HepG2 (cell line): ENCODE data around the gene NLGN2. TPM values are rescaled to one million over a fixed set of nuclear protein-coding genes. Genes with fewer than 3 reads are reported as not detected.

ENCODE experiments used
- ARHGAP35 ChIP-seq: sonication (generic); formaldehyde crosslinking; IDR thresholded peaks from 2 replicates; pipeline ENCODE4 v1.9.0; 2022; ENCODE audit warnings: mild to moderate bottlenecking, inconsistent platforms, moderate library complexity, missing genetic modification reagents, borderline replicate concordance
- DMAP1 ChIP-seq: IDR thresholded peaks from 2 replicates; pipeline ENCODE4 v1.6.1; 2016
- IRF2 ChIP-seq: IDR thresholded peaks from 2 replicates; pipeline ENCODE4 v1.6.1; 2018; ENCODE audit warnings: missing genetic modification reagents, missing compliant biosample characterization
- KLF13 ChIP-seq: sonication (generic); formaldehyde crosslinking; IDR thresholded peaks from 2 replicates; pipeline ENCODE4 v1.4.0; 2020; ENCODE audit warnings: mild to moderate bottlenecking, missing genetic modification reagents
- RBFOX2 ChIP-seq: fragments of 200-400 bp; formaldehyde crosslinking; IDR thresholded peaks from 2 replicates; pipeline ENCODE4 v1.6.1; 2017; ENCODE audit warnings: low read depth, mild to moderate bottlenecking, low read length
- RFXAP ChIP-seq: sonication (generic); formaldehyde crosslinking; IDR thresholded peaks from 2 replicates; pipeline ENCODE4 v1.4.0; 2020; ENCODE audit warnings: missing genetic modification reagents, borderline replicate concordance
- RNF2 ChIP-seq: fragments of 450-650 bp; conservative IDR thresholded peaks from 2 replicates; pipeline ENCODE4 v1.6.1; 2016; ENCODE audit warnings: low read depth
- SOX13 ChIP-seq, 3 experiments: fragments of 450-650 bp in 1 of 3; sonication (generic) in 1 of 3; formaldehyde crosslinking in 1 of 3; IDR thresholded peaks in 2 of 3; conservative IDR thresholded peaks in 1 of 3; 2 replicates each; pipeline versions ENCODE4 v1.5.0 to v1.6.1; 2016 to 2020; ENCODE audit warnings: antibody characterized with exemption in 1 of 3, mild to moderate bottlenecking in 1 of 3, missing compliant biosample characterization in 1 of 3, missing genetic modification reagents in 1 of 3, moderate library complexity in 1 of 3
- SRY ChIP-seq: sonication (generic); formaldehyde crosslinking; IDR thresholded peaks from 2 replicates; pipeline ENCODE4 v1.8.0; 2022; ENCODE audit warnings: mild to moderate bottlenecking, missing genetic modification reagents
- TCF12 ChIP-seq, 2 experiments: fragments of 450-650 bp in 1 of 2; sonication (generic) in 1 of 2; formaldehyde crosslinking in 1 of 2; IDR thresholded peaks; 2 replicates each; pipeline versions ENCODE4 v1.6.1 to v1.8.0; 2017 to 2022; ENCODE audit warnings: antibody characterized with exemption in 1 of 2, mild to moderate bottlenecking in 1 of 2, missing genetic modification reagents in 1 of 2, moderate library complexity in 1 of 2
- ZNF10 ChIP-seq: sonication (generic); formaldehyde crosslinking; IDR thresholded peaks from 2 replicates; pipeline ENCODE4 v1.4.0; 2020; ENCODE audit warnings: mild to moderate bottlenecking, low read depth, missing genetic modification reagents, borderline replicate concordance
- ZNF253 ChIP-seq: sonication (generic); formaldehyde crosslinking; IDR thresholded peaks from 2 replicates; pipeline ENCODE4 v1.8.0; 2022; ENCODE audit warnings: mild to moderate bottlenecking, missing genetic modification reagents, borderline replicate concordance
- ZNF430 ChIP-seq: sonication (generic); formaldehyde crosslinking; IDR thresholded peaks from 2 replicates; pipeline ENCODE4 v1.9.0; 2021; ENCODE audit warnings: mild to moderate bottlenecking, missing genetic modification reagents
- ZNF441 ChIP-seq: sonication (generic); formaldehyde crosslinking; IDR thresholded peaks from 2 replicates; pipeline ENCODE4 v1.7.0; 2021; ENCODE audit warnings: missing genetic modification reagents, borderline replicate concordance
- ZNF629 ChIP-seq: sonication (generic); formaldehyde crosslinking; conservative IDR thresholded peaks from 2 replicates; pipeline ENCODE4 v1.5.0; 2020; ENCODE audit warnings: missing genetic modification reagents
- ZNF652 ChIP-seq: IDR thresholded peaks from 2 replicates; pipeline ENCODE4 v1.6.1; 2016; ENCODE audit warnings: low read depth, borderline replicate concordance
- polyA plus RNA-seq, 8 experiments: library from polyadenylated mRNA; depleted of rRNA in 3 of 8; stranded (reverse) in 7 of 8; unstranded in 1 of 8; fragments of >200 nt; fragmentation: Illumina TruSeq in 4 of 8; extraction: Trizol in 4 of 8; gene quantifications; 2 replicates each; pipeline versions ENCODE4 v1.2.1 to v1.2.3, GENCODE V29; 2011 to 2016; ENCODE audit warnings: low read depth in 4 of 8, missing spikeins in 1 of 8, mixed read lengths in 1 of 8; ENCODE audit not compliant: insufficient read depth in 1 of 8
- total RNA-seq, 5 experiments: library from RNA; depleted of rRNA; stranded (reverse); fragments of >200 nt; fragmentation: Illumina TruSeq; extraction: Trizol; gene quantifications; 2 replicates each; pipeline ENCODE4 v1.2.3, GENCODE V29; 2016; ENCODE audit warnings: low read depth in 1 of 5
- TF ChIP-seq, protein P1 (sequence below): sonication (generic); formaldehyde crosslinking; IDR thresholded peaks from 2 replicates; pipeline ENCODE4 v1.4.0; 2020; ENCODE audit warnings: missing genetic modification reagents, borderline replicate concordance
- TF ChIP-seq, protein P2 (sequence below): fragments of 450-650 bp; IDR thresholded peaks from 2 replicates; pipeline ENCODE4 v1.6.1; 2016
- TF ChIP-seq, protein P3 (sequence below): sonication (generic); formaldehyde crosslinking; IDR thresholded peaks from 2 replicates; pipeline ENCODE4 v1.4.0; 2020; ENCODE audit warnings: mild to moderate bottlenecking, low read depth, missing genetic modification reagents
- TF ChIP-seq, protein P4 (sequence below): sonication (generic); formaldehyde crosslinking; IDR thresholded peaks from 2 replicates; pipeline ENCODE4 v1.5.1; 2020; ENCODE audit warnings: missing genetic modification reagents, mild to moderate bottlenecking, borderline replicate concordance

NLGN2 gene
- total and polyA plus RNA-seq, 2 of the 13 experiments (the other 11 are each of a cell fraction or from before 2014, with no cell fraction given): 1.9 to 11.0 TPM

DNA sequence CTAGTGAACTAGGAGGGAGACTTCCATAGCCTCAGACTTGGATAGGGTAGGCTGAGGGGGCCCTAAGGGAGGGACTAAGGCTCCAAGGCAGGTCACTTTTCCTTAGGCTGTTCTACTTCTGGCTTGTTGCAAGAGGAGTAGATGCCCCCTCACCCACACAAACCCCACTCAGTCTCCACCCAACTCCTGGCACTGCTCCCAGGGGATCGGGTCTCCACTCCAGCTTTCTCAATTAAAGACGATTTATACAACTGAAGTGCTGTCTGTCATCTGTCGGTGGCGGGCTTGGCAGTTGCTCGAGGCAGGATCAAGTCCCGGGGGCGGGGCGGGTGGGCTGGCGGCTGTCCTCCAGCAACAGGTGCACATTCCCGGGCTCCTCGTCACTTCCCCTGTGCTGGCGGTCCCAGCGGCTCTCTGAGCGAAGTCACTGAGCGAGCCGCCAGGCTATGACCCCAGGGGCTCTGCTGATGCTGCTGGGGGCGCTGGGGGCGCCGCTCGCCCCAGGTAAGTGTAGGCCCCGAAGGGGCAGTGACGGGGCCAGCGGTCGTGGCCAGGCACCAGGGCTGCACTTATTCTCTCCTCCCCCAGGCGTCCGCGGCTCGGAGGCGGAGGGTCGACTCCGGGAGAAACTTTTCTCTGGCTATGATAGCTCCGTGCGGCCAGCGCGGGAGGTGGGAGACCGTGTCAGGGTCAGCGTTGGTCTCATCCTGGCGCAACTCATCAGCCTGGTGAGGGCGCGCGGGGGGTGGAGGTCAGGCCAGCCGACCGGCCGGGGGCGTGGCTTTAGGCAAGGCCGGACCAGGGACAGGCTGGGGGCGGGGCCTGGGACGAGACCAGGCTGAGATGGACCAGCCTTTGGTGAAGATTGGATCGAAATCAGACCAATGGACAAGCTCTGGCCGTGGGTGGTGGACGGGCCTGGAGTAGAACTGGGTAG is 37.3 kb downstream of the NLGN2 start, which contains the start of gene CHRNB1 (continued):
- TF ChIP-seq RBFOX2 (peak; percentile 78), SOX13 (IDR thresholded peaks at IDR 0.05) (no peak), SOX13 (CRISPR knock-in tag; conservative IDR thresholded peaks at IDR 0.05 in 1 of 2, IDR thresholded peaks at IDR 0.05 in 1 of 2) (no peak), ZNF652 (CRISPR knock-in tag) (no peak), RFXAP (CRISPR knock-in tag) (no peak), TCF12 (IDR thresholded peaks at IDR 0.05) (no peak), TCF12 (CRISPR knock-in tag; IDR thresholded peaks at IDR 0.05) (no peak), DMAP1 (CRISPR knock-in tag) (no peak; the same call in 1 of the 2 replicates), IRF2 (CRISPR knock-in tag) (peak; percentile 37; the same call in 1 of the 2 replicates), RNF2 (no peak), ZNF10 (CRISPR knock-in tag) (no peak), ARHGAP35 (CRISPR knock-in tag) (no peak), ZNF629 (CRISPR knock-in tag) (no peak), KLF13 (CRISPR knock-in tag) (no peak), ZNF253 (CRISPR knock-in tag) (no peak), SRY (CRISPR knock-in tag) (0 out of 2 replicates have a peak, but pooled peaks have one; percentile 47), ZNF441 (0 out of 2 replicates have a peak, but pooled peaks have one; percentile 14), ZNF430 (CRISPR knock-in tag) (peak; percentile 64; the same call in 1 of the 2 replicates)
- TF ChIP-seq, protein P1, sequence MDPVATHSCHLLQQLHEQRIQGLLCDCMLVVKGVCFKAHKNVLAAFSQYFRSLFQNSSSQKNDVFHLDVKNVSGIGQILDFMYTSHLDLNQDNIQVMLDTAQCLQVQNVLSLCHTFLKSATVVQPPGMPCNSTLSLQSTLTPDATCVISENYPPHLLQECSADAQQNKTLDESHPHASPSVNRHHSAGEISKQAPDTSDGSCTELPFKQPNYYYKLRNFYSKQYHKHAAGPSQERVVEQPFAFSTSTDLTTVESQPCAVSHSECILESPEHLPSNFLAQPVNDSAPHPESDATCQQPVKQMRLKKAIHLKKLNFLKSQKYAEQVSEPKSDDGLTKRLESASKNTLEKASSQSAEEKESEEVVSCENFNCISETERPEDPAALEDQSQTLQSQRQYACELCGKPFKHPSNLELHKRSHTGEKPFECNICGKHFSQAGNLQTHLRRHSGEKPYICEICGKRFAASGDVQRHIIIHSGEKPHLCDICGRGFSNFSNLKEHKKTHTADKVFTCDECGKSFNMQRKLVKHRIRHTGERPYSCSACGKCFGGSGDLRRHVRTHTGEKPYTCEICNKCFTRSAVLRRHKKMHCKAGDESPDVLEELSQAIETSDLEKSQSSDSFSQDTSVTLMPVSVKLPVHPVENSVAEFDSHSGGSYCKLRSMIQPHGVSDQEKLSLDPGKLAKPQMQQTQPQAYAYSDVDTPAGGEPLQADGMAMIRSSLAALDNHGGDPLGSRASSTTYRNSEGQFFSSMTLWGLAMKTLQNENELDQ (CRISPR knock-in tag): no peak
- TF ChIP-seq, protein P2, sequence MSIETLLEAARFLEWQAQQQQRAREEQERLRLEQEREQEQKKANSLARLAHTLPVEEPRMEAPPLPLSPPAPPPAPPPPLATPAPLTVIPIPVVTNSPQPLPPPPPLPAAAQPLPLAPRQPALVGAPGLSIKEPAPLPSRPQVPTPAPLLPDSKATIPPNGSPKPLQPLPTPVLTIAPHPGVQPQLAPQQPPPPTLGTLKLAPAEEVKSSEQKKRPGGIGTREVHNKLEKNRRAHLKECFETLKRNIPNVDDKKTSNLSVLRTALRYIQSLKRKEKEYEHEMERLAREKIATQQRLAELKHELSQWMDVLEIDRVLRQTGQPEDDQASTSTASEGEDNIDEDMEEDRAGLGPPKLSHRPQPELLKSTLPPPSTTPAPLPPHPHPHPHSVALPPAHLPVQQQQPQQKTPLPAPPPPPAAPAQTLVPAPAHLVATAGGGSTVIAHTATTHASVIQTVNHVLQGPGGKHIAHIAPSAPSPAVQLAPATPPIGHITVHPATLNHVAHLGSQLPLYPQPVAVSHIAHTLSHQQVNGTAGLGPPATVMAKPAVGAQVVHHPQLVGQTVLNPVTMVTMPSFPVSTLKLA: no peak
- TF ChIP-seq, protein P3, sequence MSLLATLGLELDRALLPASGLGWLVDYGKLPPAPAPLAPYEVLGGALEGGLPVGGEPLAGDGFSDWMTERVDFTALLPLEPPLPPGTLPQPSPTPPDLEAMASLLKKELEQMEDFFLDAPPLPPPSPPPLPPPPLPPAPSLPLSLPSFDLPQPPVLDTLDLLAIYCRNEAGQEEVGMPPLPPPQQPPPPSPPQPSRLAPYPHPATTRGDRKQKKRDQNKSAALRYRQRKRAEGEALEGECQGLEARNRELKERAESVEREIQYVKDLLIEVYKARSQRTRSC (CRISPR knock-in tag): no peak
- TF ChIP-seq, protein P4, sequence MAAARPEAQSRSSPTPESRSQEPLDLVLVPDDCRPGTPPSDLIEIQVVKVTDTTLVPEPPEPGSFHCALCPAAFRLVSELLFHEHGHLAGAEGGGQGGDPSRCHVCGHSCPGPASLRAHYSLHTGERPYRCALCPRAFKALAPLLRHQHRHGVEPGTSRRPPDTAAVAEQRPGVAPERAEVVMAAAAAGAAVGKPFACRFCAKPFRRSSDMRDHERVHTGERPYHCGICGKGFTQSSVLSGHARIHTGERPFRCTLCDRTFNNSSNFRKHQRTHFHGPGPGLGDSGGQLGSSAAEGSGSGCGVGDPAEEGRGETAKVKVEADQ (CRISPR knock-in tag): no peak; the same call in 1 of the 2 replicates
- TF ChIP-seq, all 625 proteins: peak for 216
